HAP-1 (cell line): ENCODE measurements around the gene HNF4A.

Source experiments
- DNase-seq, 2 experiments: peaks; one replicate each; pipeline ENCODE4 v3.0.0-alpha.2; 2016 to 2020; ENCODE audit warnings: low spot score in 2 of 2
- H3K27me3 ChIP-seq: fragments of 250-450 bp; sonication (Bioruptor Pico); 2 replicates; pipeline ENCODE4 v1.5.1; 2020; ENCODE audit warnings: low read depth, mild to moderate bottlenecking, moderate library complexity
- H3K36me3 ChIP-seq: fragments of 250-450 bp; sonication (Bioruptor Pico); replicated peaks from 2 replicates; pipeline ENCODE4 v1.5.1; 2020; ENCODE audit warnings: mild to moderate bottlenecking
- H3K4me1 ChIP-seq: fragments of 250-450 bp; sonication (Bioruptor Pico); 2 replicates; pipeline ENCODE4 v1.5.1; 2020; ENCODE audit warnings: mild to moderate bottlenecking
- H3K4me3 ChIP-seq: fragments of 250-450 bp; sonication (Bioruptor Pico); 2 replicates; pipeline ENCODE4 v1.5.1; 2020; ENCODE audit warnings: mild to moderate bottlenecking, moderate library complexity
- H3K9me3 ChIP-seq: fragments of 250-450 bp; sonication (Bioruptor Pico); 2 replicates; pipeline ENCODE4 v1.5.1; 2020; ENCODE audit warnings: mild to moderate bottlenecking, moderate library complexity
- in situ Hi-C: fragments of 300-500 bp; cut with MboI; formaldehyde crosslinking; loops from 3 replicates; pipeline ENCODE4 v1.14.3; 2020; ENCODE audit warnings: low sequenced_read_pairs, inconsistent platforms, mixed read lengths

HNF4A gene

GRCh38 chr20:44425923-44426322 lies 70.4 kb downstream of the HNF4A start:
- no peaks in the 10 kb centered on the region for H3K4me1 ChIP-seq
- DNase-seq, result no peak
- in situ Hi-C loops, result no loop called here

GRCh38 chr20:44426879-44427790 lies 71.6 kb downstream of the HNF4A start:
- no peaks in the 10 kb centered on the region for H3K9me3 ChIP-seq
- H3K36me3 ChIP-seq, result no peaks in the 10 kb centered on the region
- in situ Hi-C loops, result no loop called here
- DNase-seq, result no peak
- no peak overlapping the region for H3K4me3 ChIP-seq
- peaks cover 8% of the 10 kb centered on the region for H3K27me3 ChIP-seq
- no peaks in the 10 kb centered on the region for H3K4me1 ChIP-seq

More at GRCh38 chr20:44425923-44426322, 70.4 kb downstream of the HNF4A start:
- no peaks in the 10 kb centered on the region for H3K36me3 ChIP-seq
- no peaks in the 10 kb centered on the region for H3K9me3 ChIP-seq
- H3K4me3 ChIP-seq, result no peak overlapping the region
- peaks cover 8% of the 10 kb centered on the region for H3K27me3 ChIP-seq

GRCh38 chr20:44427804-44428173 lies 72.3 kb downstream of the HNF4A start:
- Histone ChIP-seq H3K36me3 (no peaks in the 10 kb centered on the region), H3K27me3 (peaks cover 9% of the 10 kb centered on the region), H3K4me3 (no peak overlapping the region), H3K9me3 (no peaks in the 10 kb centered on the region), H3K4me1 (no peaks in the 10 kb centered on the region)
- in situ Hi-C loops, result no loop called here
- DNase-seq, result no peak

GRCh38 chr20:44428174-44429016 lies 72.9 kb downstream of the HNF4A start:
- Histone ChIP-seq H3K4me1 (no peaks in the 10 kb centered on the region), H3K36me3 (no peaks in the 10 kb centered on the region), H3K27me3 (peaks cover 12% of the 10 kb centered on the region), H3K9me3 (no peaks in the 10 kb centered on the region), H3K4me3 (no peak overlapping the region)
- DNase-seq, result no peak
- in situ Hi-C loops, result no loop called here

- in situ Hi-C loops, result no loop called here
- Histone ChIP-seq H3K9me3 (no peaks in the 10 kb centered on the region), H3K4me3 (no peak overlapping the region), H3K4me1 (no peaks in the 10 kb centered on the region), H3K27me3 (peaks cover 15% of the 10 kb centered on the region), H3K36me3 (no peaks in the 10 kb centered on the region)
- DNase-seq, result no peak
Measured at GRCh38 chr20:44429017-44429339, 73.5 kb downstream of the HNF4A start.

GRCh38 chr20:44429419-44430269 lies 74.1 kb downstream of the HNF4A start:
- Histone ChIP-seq H3K4me1 (no peaks in the 10 kb centered on the region), H3K36me3 (no peaks in the 10 kb centered on the region), H3K4me3 (no peak overlapping the region), H3K9me3 (no peaks in the 10 kb centered on the region), H3K27me3 (peaks cover 15% of the 10 kb centered on the region)
- no peak for DNase-seq
- in situ Hi-C loops, result no loop called here

GRCh38 chr20:44430270-44431065 lies 75.0 kb downstream of the HNF4A start:
- Histone ChIP-seq H3K4me3 (no peak overlapping the region), H3K9me3 (no peaks in the 10 kb centered on the region), H3K36me3 (no peaks in the 10 kb centered on the region), H3K4me1 (no peaks in the 10 kb centered on the region), H3K27me3 (peaks cover 10% of the 10 kb centered on the region)
- DNase-seq, result no peak
- in situ Hi-C loops, result no loop called here

- in situ Hi-C loops, result no loop called here
- H3K27me3 ChIP-seq, result peaks cover 9% of the 10 kb centered on the region
- no peaks in the 10 kb centered on the region for H3K36me3 ChIP-seq
- no peak for DNase-seq
- H3K4me1 ChIP-seq, result no peaks in the 10 kb centered on the region
- H3K4me3 ChIP-seq, result no peak overlapping the region
- H3K9me3 ChIP-seq, result no peaks in the 10 kb centered on the region
Measured at GRCh38 chr20:44431118-44431501, 75.6 kb downstream of the HNF4A start.

- Histone ChIP-seq H3K36me3 (no peaks in the 10 kb centered on the region), H3K9me3 (no peaks in the 10 kb centered on the region), H3K4me1 (no peaks in the 10 kb centered on the region), H3K4me3 (no peak overlapping the region), H3K27me3 (peaks cover 7% of the 10 kb centered on the region)
- no peak for DNase-seq
- in situ Hi-C loops, result no loop called here
Measured at GRCh38 chr20:44431502-44432234, 76.2 kb downstream of the HNF4A start.

GRCh38 chr20:44432618-44433577 lies 77.4 kb downstream of the HNF4A start:
- Histone ChIP-seq H3K4me3 (no peak overlapping the region), H3K9me3 (no peaks in the 10 kb centered on the region), H3K36me3 (no peaks in the 10 kb centered on the region), H3K4me1 (no peaks in the 10 kb centered on the region), H3K27me3 (peaks cover 7% of the 10 kb centered on the region)
- in situ Hi-C loops, result no loop called here
- no peak for DNase-seq

- no peaks in the 10 kb centered on the region for H3K4me1 ChIP-seq
- DNase-seq, result no peak
- H3K36me3 ChIP-seq, result no peaks in the 10 kb centered on the region
- no peaks in the 10 kb centered on the region for H3K9me3 ChIP-seq
- H3K4me3 ChIP-seq, result no peak overlapping the region
- in situ Hi-C loops, result no loop called here
- H3K27me3 ChIP-seq, result peaks cover 7% of the 10 kb centered on the region
Measured at GRCh38 chr20:44433751-44434538, 78.4 kb downstream of the HNF4A start.
